Measurements from ENCODE around the gene RBBP8NL.

DNA sequence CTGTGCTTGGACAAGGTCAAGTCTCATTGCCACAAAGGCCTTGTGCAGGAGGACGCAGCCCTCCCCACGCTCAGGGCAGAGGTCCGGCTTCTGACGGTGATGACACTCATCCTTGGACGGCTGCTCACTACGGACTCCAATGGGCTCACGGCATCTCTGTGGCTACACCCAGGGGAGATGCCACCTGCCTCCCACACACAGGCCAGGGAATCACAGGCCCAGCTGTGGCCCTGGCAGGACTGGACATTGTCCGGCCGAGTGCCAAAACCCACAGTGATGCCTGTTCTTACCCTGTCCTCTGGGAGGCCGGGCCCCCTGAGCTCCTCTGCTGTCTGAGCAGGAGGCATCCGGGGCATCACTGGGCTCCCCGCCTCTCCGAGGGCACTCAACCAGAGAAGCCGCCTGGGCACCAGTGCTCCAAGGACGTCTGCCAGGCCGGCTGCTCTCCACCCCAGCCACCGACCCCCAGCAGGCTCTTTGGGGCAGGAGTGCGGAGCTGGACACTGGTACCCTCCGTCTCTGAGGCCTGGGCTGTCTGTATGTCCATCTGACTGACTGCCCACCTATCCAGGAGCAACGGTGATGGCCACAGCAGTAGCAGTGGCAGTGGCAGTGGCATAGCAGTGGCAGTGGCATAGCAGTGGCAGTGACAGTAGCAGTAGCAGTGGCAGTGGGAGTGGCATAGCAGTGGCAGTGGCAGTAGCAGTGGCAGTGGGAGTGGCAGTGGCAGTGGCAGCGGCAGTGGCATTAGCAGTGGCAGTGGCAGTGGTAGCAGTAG lies 1.9 kb downstream of the RBBP8NL start:
- no peak for TF ChIP-seq POLR2A (IDR thresholded peaks at IDR 0.05)
- TF ChIP-seq, protein P1, sequence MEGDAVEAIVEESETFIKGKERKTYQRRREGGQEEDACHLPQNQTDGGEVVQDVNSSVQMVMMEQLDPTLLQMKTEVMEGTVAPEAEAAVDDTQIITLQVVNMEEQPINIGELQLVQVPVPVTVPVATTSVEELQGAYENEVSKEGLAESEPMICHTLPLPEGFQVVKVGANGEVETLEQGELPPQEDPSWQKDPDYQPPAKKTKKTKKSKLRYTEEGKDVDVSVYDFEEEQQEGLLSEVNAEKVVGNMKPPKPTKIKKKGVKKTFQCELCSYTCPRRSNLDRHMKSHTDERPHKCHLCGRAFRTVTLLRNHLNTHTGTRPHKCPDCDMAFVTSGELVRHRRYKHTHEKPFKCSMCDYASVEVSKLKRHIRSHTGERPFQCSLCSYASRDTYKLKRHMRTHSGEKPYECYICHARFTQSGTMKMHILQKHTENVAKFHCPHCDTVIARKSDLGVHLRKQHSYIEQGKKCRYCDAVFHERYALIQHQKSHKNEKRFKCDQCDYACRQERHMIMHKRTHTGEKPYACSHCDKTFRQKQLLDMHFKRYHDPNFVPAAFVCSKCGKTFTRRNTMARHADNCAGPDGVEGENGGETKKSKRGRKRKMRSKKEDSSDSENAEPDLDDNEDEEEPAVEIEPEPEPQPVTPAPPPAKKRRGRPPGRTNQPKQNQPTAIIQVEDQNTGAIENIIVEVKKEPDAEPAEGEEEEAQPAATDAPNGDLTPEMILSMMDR (IDR thresholded peaks at IDR 0.05) = no peak
